Activated CD4-positive, CD25-positive, alpha-beta regulatory T cell treated with anti-CD3 and anti-CD28 coated beads, Interleukin-2, amount 50 U/mL, for 72 hours (primary cell): ENCODE results near the gene RAPGEF5.

Experiments
- DNase-seq: peaks from one replicate; pipeline ENCODE4 v3.0.0; 2021

Gene RAPGEF5

GRCh38 chr7:22302193-22302592 is 54.8 kb downstream of the RAPGEF5 start:
- DNase-seq = no peak

GRCh38 chr7:22301790-22302189 is 55.2 kb downstream of the RAPGEF5 start:
- no peak for DNase-seq

GRCh38 chr7:22300839-22301238 is 56.1 kb downstream of the RAPGEF5 start:
- DNase-seq = no peak

DNA sequence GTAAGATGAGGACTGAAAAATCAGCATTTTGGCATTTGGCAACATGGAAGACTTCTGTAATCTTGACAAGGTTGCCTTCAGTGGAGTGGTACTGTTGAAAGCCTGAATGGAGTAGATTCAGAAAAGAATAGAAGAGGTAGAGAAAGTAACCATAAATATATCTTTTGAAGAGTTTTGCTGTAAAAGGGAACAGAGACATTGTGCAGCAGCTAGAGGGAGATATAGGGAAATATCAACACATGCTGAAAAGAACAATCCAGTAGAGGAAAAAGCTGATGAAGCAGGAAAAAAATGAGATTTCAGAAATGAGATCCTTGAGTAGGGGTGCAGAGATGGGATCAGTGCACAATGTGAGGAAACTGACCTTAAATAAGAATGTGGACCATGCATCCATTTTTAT is 60.0 kb downstream of the RAPGEF5 start:
- DNase-seq = no peak

- no peak for DNase-seq
Observed at GRCh38 chr7:22296265-22296566, 60.7 kb downstream of the RAPGEF5 start.

DNA sequence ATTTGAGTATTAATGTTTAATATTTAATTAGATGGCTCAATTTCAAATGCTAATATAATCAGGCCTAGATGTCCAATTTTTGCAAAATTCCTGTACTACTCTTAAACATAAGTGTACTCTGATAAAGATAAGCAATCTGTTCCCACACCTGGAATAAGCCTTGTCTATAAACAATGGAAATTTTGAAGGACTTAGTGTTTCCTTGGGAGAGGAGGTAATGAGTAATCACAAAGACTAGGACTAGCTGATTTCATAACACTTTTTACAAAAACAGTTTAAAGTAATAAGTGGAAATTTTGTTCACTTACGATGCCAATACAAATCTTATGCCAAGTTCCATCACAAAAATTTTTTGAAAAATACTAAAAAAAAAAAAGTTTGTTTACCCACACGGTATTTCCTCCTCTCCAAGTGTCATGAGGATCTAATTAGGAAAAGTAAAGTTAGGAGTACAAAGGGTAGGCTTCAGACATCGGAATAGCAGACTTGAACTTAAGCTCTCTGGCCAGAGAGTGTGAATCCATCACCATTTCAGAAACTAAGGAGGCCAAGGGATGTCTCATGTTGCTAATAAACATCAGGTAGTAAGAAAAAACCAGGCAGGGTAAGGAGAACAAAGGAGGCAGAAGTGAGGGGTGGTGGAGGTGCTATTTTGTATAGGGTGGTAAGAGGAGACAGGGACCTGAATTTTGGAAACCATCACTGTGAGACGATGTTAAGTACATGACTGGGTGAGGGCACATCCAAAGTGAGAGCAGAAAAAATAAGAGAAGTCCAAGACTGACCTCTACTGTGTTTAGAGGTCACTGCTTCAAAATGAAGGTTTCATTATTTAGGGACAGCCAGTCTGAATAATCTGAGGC is 61.3 kb downstream of the RAPGEF5 start:
- DNase-seq = no peak

- DNase-seq = no peak
Observed at GRCh38 chr7:22292531-22292930, 64.4 kb downstream of the RAPGEF5 start.

DNA sequence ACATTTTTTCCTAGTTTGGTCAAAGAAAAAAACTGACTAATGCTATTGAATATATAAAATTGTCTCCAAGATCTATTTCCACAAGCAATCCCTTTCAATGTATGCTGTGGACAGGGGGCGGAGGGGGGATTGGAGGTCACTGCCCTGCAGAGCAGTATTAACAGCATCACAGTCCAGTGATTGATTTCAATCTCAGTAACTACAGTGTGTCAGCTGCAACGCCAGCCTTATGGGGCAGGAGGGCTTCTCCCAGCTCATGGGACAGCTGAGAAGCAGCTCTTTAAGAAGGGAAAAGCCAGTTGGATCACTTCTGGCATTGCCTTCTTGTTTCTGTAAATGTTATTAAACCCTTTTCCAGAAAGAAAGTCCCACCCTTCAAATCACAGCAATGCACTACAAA is 65.0 kb downstream of the RAPGEF5 start:
- no peak for DNase-seq

DNA sequence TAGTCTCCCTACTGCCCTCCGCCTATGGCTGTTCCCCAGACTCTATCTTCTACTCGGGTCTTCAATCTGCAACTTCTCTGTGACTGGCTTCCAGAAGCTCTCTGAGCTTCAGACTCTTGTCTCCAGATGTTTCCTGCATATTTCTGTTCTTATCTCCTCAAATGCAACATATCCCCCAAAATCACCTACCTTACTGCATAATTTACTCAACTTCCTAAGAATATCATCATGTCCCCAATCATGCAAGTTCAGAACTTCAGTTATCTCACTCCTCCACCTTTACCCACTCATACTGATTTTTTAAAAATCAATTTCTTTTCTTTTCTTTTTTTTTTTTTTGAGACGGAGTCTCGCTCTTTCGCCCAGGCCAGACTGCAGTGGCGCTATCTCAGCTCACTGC is 68.8 kb downstream of the RAPGEF5 start:
- DNase-seq = no peak

DNA sequence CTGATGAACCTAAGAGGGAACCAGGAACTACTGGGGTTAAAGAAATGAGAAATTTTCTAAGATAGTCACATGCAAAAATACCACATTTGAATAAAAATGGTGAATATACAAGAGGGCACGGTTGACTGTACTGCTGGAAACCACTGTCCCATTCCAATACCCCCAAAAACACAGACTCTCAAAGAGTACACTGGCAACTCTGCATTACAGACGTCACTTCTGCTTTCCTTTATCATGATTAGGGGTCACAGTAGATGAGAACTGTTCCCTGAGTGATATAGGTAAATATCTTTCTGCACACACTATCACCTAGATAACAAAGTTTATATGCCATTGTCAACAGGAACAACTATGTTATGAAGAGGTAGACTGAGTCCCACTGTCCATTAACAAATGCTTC is 69.5 kb downstream of the RAPGEF5 start:
- no peak for DNase-seq

DNA sequence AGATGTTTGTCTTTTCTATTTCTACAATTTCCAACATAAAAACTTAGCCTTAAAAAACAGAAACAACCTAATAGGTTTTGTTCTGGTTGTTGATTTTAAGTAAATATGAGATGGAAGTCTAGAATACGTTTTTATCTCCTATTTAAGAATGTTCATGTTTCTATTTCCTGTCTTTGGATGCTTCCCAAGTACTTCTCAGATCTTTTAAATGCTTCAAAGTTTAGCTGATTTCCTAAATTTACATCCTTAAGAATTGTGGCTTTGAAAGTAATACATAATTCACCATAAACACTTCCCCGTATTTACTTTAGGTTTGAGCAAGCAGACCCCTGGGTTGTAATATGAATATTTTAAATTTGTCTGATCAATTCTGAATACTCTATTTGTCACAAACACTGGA is 70.5 kb downstream of the RAPGEF5 start:
- DNase-seq = no peak

GRCh38 chr7:22281481-22281880 is 75.5 kb downstream of the RAPGEF5 start:
- no peak for DNase-seq

- DNase-seq = no peak
Observed at GRCh38 chr7:22280031-22280430, 76.9 kb downstream of the RAPGEF5 start.

DNA sequence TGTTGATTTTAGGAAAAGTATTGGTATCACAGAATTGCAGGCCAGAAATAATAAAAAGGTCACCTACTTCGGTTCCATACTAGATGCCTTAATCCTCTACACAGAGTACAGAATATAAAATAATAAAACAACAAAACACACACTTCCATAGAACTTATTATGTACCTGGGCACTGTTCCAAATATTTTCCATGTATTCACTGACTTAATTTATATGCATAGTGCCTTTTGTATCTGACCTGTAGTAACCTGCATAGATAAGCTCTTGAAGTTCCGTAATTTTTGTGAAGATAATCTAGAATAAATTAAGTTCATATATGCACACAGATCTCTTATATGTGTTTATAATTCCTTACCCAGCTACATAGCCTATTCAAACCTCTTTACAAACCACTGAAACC is 78.3 kb downstream of the RAPGEF5 start:
- DNase-seq = no peak

- no peak for DNase-seq
Observed at GRCh38 chr7:22277375-22277774, 79.6 kb downstream of the RAPGEF5 start.

DNA sequence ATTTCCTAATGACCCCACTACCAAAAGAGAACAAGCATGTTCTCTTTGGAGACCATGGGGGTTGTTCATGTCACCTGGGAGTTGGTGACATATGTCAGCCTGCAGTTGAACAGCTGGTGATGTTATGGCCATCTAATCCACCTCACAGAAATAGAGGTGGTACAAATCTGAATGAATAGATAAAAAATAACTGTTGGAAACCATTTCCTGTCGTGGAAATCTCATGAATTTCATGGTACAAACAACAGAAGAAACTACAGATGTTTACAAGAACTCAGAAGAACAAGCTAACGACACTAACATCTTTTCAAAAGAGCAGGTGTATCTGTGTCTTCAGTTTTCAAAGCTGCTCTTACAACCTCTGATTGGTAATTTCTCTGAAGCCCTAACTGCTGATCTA is 81.3 kb downstream of the RAPGEF5 start:
- DNase-seq = no peak

DNA sequence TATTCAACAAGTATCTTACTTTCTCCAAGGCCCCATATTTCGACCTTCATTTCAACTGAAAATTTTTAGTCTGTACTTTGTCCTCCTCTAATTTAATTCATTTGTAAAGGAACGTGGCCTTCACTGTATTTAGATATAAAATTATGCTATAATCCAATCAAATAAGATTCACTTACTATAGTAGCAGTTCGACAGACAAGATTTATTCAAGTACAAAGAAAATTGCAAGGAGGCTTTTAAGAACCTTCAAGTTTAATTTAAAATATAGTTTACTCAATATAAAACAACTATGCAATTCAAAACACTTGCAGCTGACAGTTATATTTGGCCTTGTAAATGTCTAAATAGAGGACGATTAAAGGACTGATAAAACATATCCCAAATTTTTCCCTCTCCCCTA is 85.6 kb downstream of the RAPGEF5 start:
- no peak for DNase-seq

GRCh38 chr7:22270371-22270770 is 86.6 kb downstream of the RAPGEF5 start:
- no peak for DNase-seq

DNA sequence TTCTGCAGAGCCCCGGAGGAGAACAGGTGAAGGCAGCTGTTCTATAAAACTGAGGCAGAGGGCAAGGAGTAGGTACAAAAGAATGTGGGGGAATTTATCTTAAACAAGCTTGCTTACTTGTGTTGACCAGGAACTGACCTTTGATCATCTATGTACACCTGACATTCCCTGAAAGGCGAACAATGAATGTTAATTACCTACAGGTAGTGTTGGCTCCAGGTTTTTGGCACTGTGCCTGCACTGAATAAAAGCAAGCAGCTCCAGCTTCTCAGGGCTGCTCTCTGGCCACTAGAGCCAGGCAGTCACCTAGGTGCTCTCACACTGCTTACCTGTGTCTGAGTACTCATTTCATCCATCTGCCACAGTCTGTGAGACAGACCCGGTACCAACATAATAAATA is 87.0 kb downstream of the RAPGEF5 start:
- no peak for DNase-seq

DNA sequence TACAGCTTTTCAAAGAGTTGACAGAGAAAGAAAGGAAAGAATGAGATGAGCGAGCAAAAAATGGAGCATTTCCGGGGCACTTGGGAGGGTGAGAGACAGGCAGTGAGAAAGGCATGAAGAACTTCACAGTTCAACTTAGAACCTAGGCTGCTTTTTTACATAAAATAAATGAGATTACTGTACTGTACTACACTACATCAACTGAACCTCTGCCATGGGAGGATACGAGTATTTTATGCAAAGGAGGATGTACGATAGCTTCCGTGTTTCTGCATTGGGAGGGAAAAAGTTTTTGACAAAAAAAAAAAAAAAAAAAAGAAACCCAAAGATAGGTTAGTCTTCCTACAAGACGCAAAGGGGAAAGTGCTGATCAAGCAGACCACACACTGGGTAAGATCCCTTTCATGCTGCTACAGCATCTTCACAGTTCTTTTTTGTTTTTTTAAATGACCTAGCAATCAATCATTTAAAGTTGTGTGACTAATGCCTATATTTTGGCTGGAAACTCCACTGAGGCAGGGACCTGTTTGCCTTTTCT is 88.0 kb downstream of the RAPGEF5 start:
- no peak for DNase-seq

DNA sequence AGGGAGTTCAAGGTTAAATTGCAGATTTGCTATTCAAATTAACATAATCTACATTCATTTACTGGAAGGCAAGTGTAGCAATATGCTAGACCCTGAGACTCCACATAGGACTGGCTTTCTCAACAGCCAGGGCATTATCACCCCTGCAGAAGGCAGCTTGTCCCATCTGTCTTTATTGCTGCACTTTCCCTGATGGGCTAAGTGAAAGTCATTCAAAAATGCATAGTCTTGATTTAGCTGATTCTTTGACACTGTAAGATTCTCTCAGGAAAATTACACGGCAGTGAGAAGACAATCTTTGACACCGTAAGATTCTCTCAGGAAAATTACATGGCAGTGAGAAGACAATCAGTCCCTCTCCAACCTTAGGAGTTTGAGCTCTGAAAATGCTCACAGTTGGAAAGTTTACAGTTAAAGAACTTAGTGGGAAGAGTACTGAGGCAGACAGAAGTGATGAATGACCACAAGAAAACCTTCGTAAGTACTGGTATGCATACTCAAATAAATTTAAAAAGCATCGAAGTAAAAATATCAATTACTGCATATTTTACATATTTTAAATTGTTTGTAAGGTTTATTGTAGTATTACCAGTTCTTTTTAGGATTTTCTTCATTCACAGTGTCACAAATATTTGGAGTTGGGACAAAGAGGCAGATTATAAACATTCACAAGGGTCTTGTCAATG is 88.9 kb downstream of the RAPGEF5 start:
- no peak for DNase-seq

DNA sequence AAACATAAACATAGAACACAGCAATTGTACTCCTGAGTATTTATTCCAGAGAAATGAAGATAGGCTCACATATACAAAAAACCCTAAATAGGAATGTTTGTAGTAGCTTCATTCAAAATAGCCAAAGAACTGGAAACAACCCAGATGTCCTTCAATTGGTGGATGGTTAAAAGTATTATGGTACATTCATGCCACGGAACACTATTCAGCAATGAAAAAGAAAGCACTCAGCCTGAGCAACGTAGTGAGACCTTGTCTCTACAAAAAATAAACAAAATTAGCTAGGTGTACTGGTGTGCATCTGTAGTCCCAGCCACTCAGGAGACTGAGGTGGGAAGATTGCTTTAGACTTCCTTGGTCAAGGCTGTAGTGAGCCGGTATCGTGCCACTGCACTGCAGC is 94.4 kb downstream of the RAPGEF5 start:
- DNase-seq = no peak

DNA sequence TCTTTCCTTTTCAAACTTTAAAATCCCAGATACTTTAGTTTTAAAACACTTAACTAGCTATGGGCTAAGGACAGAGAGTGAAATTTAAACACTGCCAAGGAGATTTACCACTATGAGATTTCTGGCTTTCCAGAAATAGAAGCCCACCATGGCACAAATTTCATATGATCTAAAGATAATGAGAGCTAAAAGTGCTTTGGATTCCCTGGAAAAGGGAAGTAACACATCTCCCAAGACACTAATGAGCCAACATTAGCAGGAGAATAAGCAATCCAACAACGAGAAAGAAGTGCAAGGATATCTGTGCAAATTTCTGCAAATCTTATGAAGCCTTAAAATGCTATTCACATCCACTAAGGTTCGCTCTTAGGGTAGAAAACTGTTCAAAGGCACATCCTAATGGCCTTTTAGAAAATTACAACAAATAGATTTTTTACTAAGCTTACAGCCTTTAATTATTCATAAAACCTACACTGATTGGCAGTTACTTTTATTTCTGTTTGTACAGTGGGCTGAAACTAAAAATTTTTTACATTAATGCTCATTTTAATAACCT is 100.3 kb downstream of the RAPGEF5 start:
- no peak for DNase-seq

GRCh38 chr7:22255834-22256233 is 101.1 kb downstream of the RAPGEF5 start:
- no peak for DNase-seq
